ENCODE results near the gene SMPDL3B. TPM values are rescaled to one million over a fixed set of nuclear protein-coding genes. Genes with fewer than 3 reads are reported as not detected.

The SMPDL3B gene
- total RNA-seq, 2 experiments from 2014 or later = 0.76 to 0.82 TPM

- H3K36me3 Mint-ChIP-seq (ENCODE audit: low read depth) = peaks cover 45% of the 10 kb centered on the region
- no peak for ATAC-seq
- no peaks in the 10 kb centered on the region for H3K9me3 Mint-ChIP-seq (ENCODE audit: insufficient read depth)
- peak overlapping the region; percentile 15 for H3K4me3 Mint-ChIP-seq
- peaks cover 27% of the 10 kb centered on the region for H3K4me1 Mint-ChIP-seq (ENCODE audit: low read depth)
- ChIA-PET CTCF (no interaction called here), POLR2A (no interaction called here)
- no peak for DNase-seq
- H3K27me3 Mint-ChIP-seq (ENCODE audit: low read depth) = peaks cover 2% of the 10 kb centered on the region
- H3K27ac Mint-ChIP-seq = peak overlapping the region; percentile 61
Measured at GRCh38 chr1:27912429-27912828, 22.4 kb upstream of the SMPDL3B start.

GRCh38 chr1:27915082-27915575 is 19.7 kb upstream of the SMPDL3B start:
- H3K9me3 Mint-ChIP-seq (ENCODE audit: insufficient read depth) = no peaks in the 10 kb centered on the region
- peaks cover 13% of the 10 kb centered on the region for H3K27me3 Mint-ChIP-seq (ENCODE audit: low read depth)
- no peak overlapping the region for H3K4me3 Mint-ChIP-seq
- peaks cover 27% of the 10 kb centered on the region for H3K36me3 Mint-ChIP-seq (ENCODE audit: low read depth)
- ATAC-seq (no peak), DNase-seq (no peak)
- H3K4me1 Mint-ChIP-seq (ENCODE audit: low read depth) = peaks cover 25% of the 10 kb centered on the region
- ChIA-PET CTCF (no interaction called here), POLR2A (no interaction called here)
- H3K27ac Mint-ChIP-seq = peak overlapping the region; percentile 99

GRCh38 chr1:27922272-27922671 is 12.5 kb upstream of the SMPDL3B start:
- CTCF ChIA-PET = interaction anchor here (1.2 kb wide), 1 partner anchor 19 kb away, joined by 4 read pairs; no protein-coding TSS in a partner anchor
- no peak for DNase-seq
- no peak overlapping the region for H3K4me3 Mint-ChIP-seq

GRCh38 chr1:27928216-27928954 is 6.4 kb upstream of the SMPDL3B start:
- POLR2A ChIA-PET = no interaction called here
- ATAC-seq (no peak), DNase-seq (no peak)
- CTCF ChIA-PET = interaction anchor here (1.9 kb wide), 1 partner anchor 12 kb away, joined by 5 read pairs; no protein-coding TSS in a partner anchor
- H3K27ac Mint-ChIP-seq = no peak overlapping the region
- no peak overlapping the region for H3K4me3 Mint-ChIP-seq
- H3K4me1 Mint-ChIP-seq (ENCODE audit: low read depth) = peaks cover 29% of the 10 kb centered on the region
- no peaks in the 10 kb centered on the region for H3K36me3 Mint-ChIP-seq (ENCODE audit: low read depth)
- peaks cover 10% of the 10 kb centered on the region for H3K27me3 Mint-ChIP-seq (ENCODE audit: low read depth)
- no peaks in the 10 kb centered on the region for H3K9me3 Mint-ChIP-seq (ENCODE audit: insufficient read depth)

More at GRCh38 chr1:27922272-27922671, 12.5 kb upstream of the SMPDL3B start:
- no peaks in the 10 kb centered on the region for H3K4me1 Mint-ChIP-seq (ENCODE audit: low read depth)
- ATAC-seq = no peak
- no peaks in the 10 kb centered on the region for H3K36me3 Mint-ChIP-seq (ENCODE audit: low read depth)
- POLR2A ChIA-PET = no interaction called here
- H3K27ac Mint-ChIP-seq = no peak overlapping the region
- peaks cover 19% of the 10 kb centered on the region for H3K27me3 Mint-ChIP-seq (ENCODE audit: low read depth)
- no peaks in the 10 kb centered on the region for H3K9me3 Mint-ChIP-seq (ENCODE audit: insufficient read depth)

GRCh38 chr1:27931184-27931583 is 3.6 kb upstream of the SMPDL3B start:
- CTCF ChIA-PET = interaction anchor here (2.1 kb wide), 1 partner anchor 9 kb away, joined by 11 read pairs; no protein-coding TSS in a partner anchor
- ATAC-seq (no peak), DNase-seq (peak; percentile 36)
- peaks cover 42% of the 10 kb centered on the region for H3K4me1 Mint-ChIP-seq (ENCODE audit: low read depth)
- H3K27me3 Mint-ChIP-seq (ENCODE audit: low read depth) = peaks cover 18% of the 10 kb centered on the region
- H3K9me3 Mint-ChIP-seq (ENCODE audit: insufficient read depth) = no peaks in the 10 kb centered on the region
- POLR2A ChIA-PET = interaction anchor here (0.8 kb wide), 1 partner anchor 28 kb away, joined by 3 read pairs; the partner anchor contains the start of gene XKR8
- H3K36me3 Mint-ChIP-seq (ENCODE audit: low read depth) = no peaks in the 10 kb centered on the region
- H3K4me3 Mint-ChIP-seq = peak overlapping the region; percentile 15
- H3K27ac Mint-ChIP-seq = peak overlapping the region; percentile 75

- Mint-ChIP-seq H3K27me3 (ENCODE audit: low read depth) (peaks cover 17% of the 10 kb centered on the region), H3K36me3 (ENCODE audit: low read depth) (no peaks in the 10 kb centered on the region), H3K4me1 (ENCODE audit: low read depth) (peaks cover 42% of the 10 kb centered on the region), H3K4me3 (peak overlapping the region; percentile 15), H3K9me3 (ENCODE audit: insufficient read depth) (no peaks in the 10 kb centered on the region), H3K27ac (peak overlapping the region; percentile 50)
- ATAC-seq = no peak
- CTCF ChIA-PET = interaction anchor here (1.0 to 2.1 kb wide), 3 partner anchors 8 to 15 kb away, joined by 3 to 11 read pairs (median 3); no protein-coding TSS in a partner anchor
- DNase-seq = no peak
- POLR2A ChIA-PET = no interaction called here
Measured at GRCh38 chr1:27931759-27932158, 3.0 kb upstream of the SMPDL3B start.

- Mint-ChIP-seq H3K27ac (no peak overlapping the region), H3K27me3 (ENCODE audit: low read depth) (peaks cover 15% of the 10 kb centered on the region), H3K36me3 (ENCODE audit: low read depth) (no peaks in the 10 kb centered on the region), H3K4me1 (ENCODE audit: low read depth) (peaks cover 53% of the 10 kb centered on the region), H3K9me3 (ENCODE audit: insufficient read depth) (no peaks in the 10 kb centered on the region), H3K4me3 (no peak overlapping the region)
- no peak for DNase-seq
- ChIA-PET POLR2A (no interaction called here), CTCF (no interaction called here)
- ATAC-seq = no peak
Measured at GRCh38 chr1:27935721-27936120, 921 bp downstream of the SMPDL3B start.

- Mint-ChIP-seq H3K9me3 (ENCODE audit: insufficient read depth) (no peaks in the 10 kb centered on the region), H3K27me3 (ENCODE audit: low read depth) (peaks cover 15% of the 10 kb centered on the region), H3K4me1 (ENCODE audit: low read depth) (peaks cover 48% of the 10 kb centered on the region), H3K27ac (no peak overlapping the region), H3K36me3 (ENCODE audit: low read depth) (no peaks in the 10 kb centered on the region), H3K4me3 (no peak overlapping the region)
- ChIA-PET CTCF (no interaction called here), POLR2A (no interaction called here)
- DNase-seq (no peak), ATAC-seq (no peak)
Measured at GRCh38 chr1:27936370-27936769, 1.6 kb downstream of the SMPDL3B start.

- DNase-seq (no peak), ATAC-seq (no peak)
- POLR2A ChIA-PET = no interaction called here
- Mint-ChIP-seq H3K27ac (no peak overlapping the region), H3K27me3 (ENCODE audit: low read depth) (peaks cover 15% of the 10 kb centered on the region), H3K4me3 (no peak overlapping the region), H3K9me3 (ENCODE audit: insufficient read depth) (no peaks in the 10 kb centered on the region), H3K36me3 (ENCODE audit: low read depth) (no peaks in the 10 kb centered on the region), H3K4me1 (ENCODE audit: low read depth) (peaks cover 37% of the 10 kb centered on the region)
- CTCF ChIA-PET = interaction anchor here (0.8 to 4.3 kb wide), 5 partner anchors 22 to 80 kb away, joined by 3 to 38 read pairs (median 5); partner anchors contain the start of gene XKR8
Measured at GRCh38 chr1:27937524-27937836, 2.7 kb downstream of the SMPDL3B start.

GRCh38 chr1:27938488-27938887 is 3.7 kb downstream of the SMPDL3B start:
- Mint-ChIP-seq H3K4me1 (ENCODE audit: low read depth) (peaks cover 44% of the 10 kb centered on the region), H3K27me3 (ENCODE audit: low read depth) (peaks cover 13% of the 10 kb centered on the region), H3K4me3 (no peak overlapping the region), H3K27ac (no peak overlapping the region), H3K9me3 (ENCODE audit: insufficient read depth) (no peaks in the 10 kb centered on the region), H3K36me3 (ENCODE audit: low read depth) (no peaks in the 10 kb centered on the region)
- DNase-seq = no peak
- ATAC-seq = no peak
- ChIA-PET CTCF (interaction anchor here (0.9 to 4.3 kb wide), 9 partner anchors 15 to 80 kb away, joined by 3 to 38 read pairs (median 5); partner anchors contain the start of gene XKR8), POLR2A (no interaction called here)

GRCh38 chr1:27940297-27940696 is 5.5 kb downstream of the SMPDL3B start:
- POLR2A ChIA-PET = no interaction called here
- Mint-ChIP-seq H3K27me3 (ENCODE audit: low read depth) (peaks cover 8% of the 10 kb centered on the region), H3K27ac (peak overlapping the region; percentile 28), H3K4me3 (no peak overlapping the region), H3K36me3 (ENCODE audit: low read depth) (no peaks in the 10 kb centered on the region), H3K9me3 (ENCODE audit: insufficient read depth) (no peaks in the 10 kb centered on the region), H3K4me1 (ENCODE audit: low read depth) (peaks cover 42% of the 10 kb centered on the region)
- CTCF ChIA-PET = interaction anchor here (0.6 to 4.3 kb wide), 29 partner anchors 8 to 229 kb away, joined by 3 to 38 read pairs (median 4); partner anchors contain the start of genes EYA3 and STX12
- DNase-seq (peak; percentile 83), ATAC-seq (peak; percentile 81)

GRCh38 chr1:27940870-27941560 is 6.2 kb downstream of the SMPDL3B start:
- ChIA-PET CTCF (interaction anchor here (0.5 to 4.3 kb wide), 31 partner anchors 9 to 564 kb away, joined by 3 to 38 read pairs (median 4); partner anchors contain the start of genes EYA3 and STX12), POLR2A (interaction anchor here (0.7 kb wide), 1 partner anchor 19 kb away, joined by 3 read pairs; the partner anchor contains the start of gene XKR8)
- ATAC-seq (no peak), DNase-seq (no peak)
- no peak overlapping the region for H3K4me3 Mint-ChIP-seq
- H3K27ac Mint-ChIP-seq = peak overlapping the region; percentile 39
- peaks cover under 1% of the 10 kb centered on the region for H3K27me3 Mint-ChIP-seq (ENCODE audit: low read depth)
- peaks cover 37% of the 10 kb centered on the region for H3K4me1 Mint-ChIP-seq (ENCODE audit: low read depth)
- H3K9me3 Mint-ChIP-seq (ENCODE audit: insufficient read depth) = no peaks in the 10 kb centered on the region
- H3K36me3 Mint-ChIP-seq (ENCODE audit: low read depth) = no peaks in the 10 kb centered on the region
